Panc1 (cell line): ENCODE measurements around the gene ALG10B.
A peak's percentile ranks its signal among the peaks of the same experiment; 100 is the strongest.

Source experiments
- CTCF ChIP-seq: fragments of 450-650 bp; IDR thresholded peaks from 2 replicates; pipeline ENCODE4 v1.5.1; 2017; ENCODE audit warnings: mild to moderate bottlenecking
- POLR2AphosphoS5 ChIP-seq: IDR thresholded peaks from 2 replicates; pipeline ENCODE4 v1.6.1; 2012; ENCODE audit warnings: mild to moderate bottlenecking, low read depth, low read length, moderate library complexity
- SIN3A ChIP-seq: IDR thresholded peaks from 2 replicates; pipeline ENCODE4 v1.6.1; 2012; ENCODE audit warnings: low read depth, mild to moderate bottlenecking, low read length, moderate library complexity, borderline replicate concordance; ENCODE audit not compliant: insufficient read depth
- TF ChIP-seq, protein P1 (sequence below), 2 experiments: IDR thresholded peaks; 2 replicates each; pipeline ENCODE4 v1.6.1; 2011 to 2012; ENCODE audit warnings: low read depth in 2 of 2, control low read depth in 1 of 2, low read length in 1 of 2, mild to moderate bottlenecking in 1 of 2, moderate library complexity in 1 of 2; ENCODE audit not compliant: insufficient read depth in 1 of 2

GRCh38 chr12:38328306-38328895, 11.8 kb downstream of the ALG10B start:
- TF ChIP-seq CTCF (peak; percentile 23; the same call in 1 of the 2 replicates), POLR2AphosphoS5 (no peak), SIN3A (no peak)
- TF ChIP-seq, protein P1, sequence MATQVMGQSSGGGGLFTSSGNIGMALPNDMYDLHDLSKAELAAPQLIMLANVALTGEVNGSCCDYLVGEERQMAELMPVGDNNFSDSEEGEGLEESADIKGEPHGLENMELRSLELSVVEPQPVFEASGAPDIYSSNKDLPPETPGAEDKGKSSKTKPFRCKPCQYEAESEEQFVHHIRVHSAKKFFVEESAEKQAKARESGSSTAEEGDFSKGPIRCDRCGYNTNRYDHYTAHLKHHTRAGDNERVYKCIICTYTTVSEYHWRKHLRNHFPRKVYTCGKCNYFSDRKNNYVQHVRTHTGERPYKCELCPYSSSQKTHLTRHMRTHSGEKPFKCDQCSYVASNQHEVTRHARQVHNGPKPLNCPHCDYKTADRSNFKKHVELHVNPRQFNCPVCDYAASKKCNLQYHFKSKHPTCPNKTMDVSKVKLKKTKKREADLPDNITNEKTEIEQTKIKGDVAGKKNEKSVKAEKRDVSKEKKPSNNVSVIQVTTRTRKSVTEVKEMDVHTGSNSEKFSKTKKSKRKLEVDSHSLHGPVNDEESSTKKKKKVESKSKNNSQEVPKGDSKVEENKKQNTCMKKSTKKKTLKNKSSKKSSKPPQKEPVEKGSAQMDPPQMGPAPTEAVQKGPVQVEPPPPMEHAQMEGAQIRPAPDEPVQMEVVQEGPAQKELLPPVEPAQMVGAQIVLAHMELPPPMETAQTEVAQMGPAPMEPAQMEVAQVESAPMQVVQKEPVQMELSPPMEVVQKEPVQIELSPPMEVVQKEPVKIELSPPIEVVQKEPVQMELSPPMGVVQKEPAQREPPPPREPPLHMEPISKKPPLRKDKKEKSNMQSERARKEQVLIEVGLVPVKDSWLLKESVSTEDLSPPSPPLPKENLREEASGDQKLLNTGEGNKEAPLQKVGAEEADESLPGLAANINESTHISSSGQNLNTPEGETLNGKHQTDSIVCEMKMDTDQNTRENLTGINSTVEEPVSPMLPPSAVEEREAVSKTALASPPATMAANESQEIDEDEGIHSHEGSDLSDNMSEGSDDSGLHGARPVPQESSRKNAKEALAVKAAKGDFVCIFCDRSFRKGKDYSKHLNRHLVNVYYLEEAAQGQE (IDR thresholded peaks at IDR 0.05; ENCODE audit: insufficient read depth in 1 of 2, low read depth in 2 of 2, low read length in 1 of 2): no peak
